HG03060 (cell line): ENCODE results near the gene TPSB2.

ENCODE experiments used
- ATAC-seq: cut with Tn5 transposase; IDR thresholded peaks from one replicate; pipeline ENCODE4 v1.9.1; 2021; ENCODE audit warnings: low read depth, moderate number of reproducible peaks; ENCODE audit not compliant: unreplicated experiment

The TPSB2 gene

GRCh38 chr16:1222553-1223354 lies 7.2 kb downstream of the TPSB2 start:
- ATAC-seq: no peak

- ATAC-seq: no peak
These were observed 8.1 kb downstream of the TPSB2 start for GRCh38 chr16:1221628-1222552.

- ATAC-seq: no peak
These were observed 8.9 kb downstream of the TPSB2 start for GRCh38 chr16:1220841-1221627.

- no peak for ATAC-seq
These were observed 9.8 kb downstream of the TPSB2 start for GRCh38 chr16:1220098-1220728.

- ATAC-seq: no peak
These were observed 10.9 kb downstream of the TPSB2 start for GRCh38 chr16:1218930-1219611.

GRCh38 chr16:1218061-1218929 lies 11.7 kb downstream of the TPSB2 start:
- ATAC-seq: no peak

- no peak for ATAC-seq
These were observed 12.5 kb downstream of the TPSB2 start for GRCh38 chr16:1217526-1217925.

GRCh38 chr16:1216681-1217400 lies 13.1 kb downstream of the TPSB2 start:
- ATAC-seq: no peak

- no peak for ATAC-seq
These were observed 13.7 kb downstream of the TPSB2 start for GRCh38 chr16:1216296-1216619.

GRCh38 chr16:1215574-1216295 lies 14.2 kb downstream of the TPSB2 start:
- ATAC-seq: no peak

GRCh38 chr16:1214719-1215118 lies 15.3 kb downstream of the TPSB2 start:
- ATAC-seq: no peak

GRCh38 chr16:1213796-1214372 lies 16.1 kb downstream of the TPSB2 start:
- ATAC-seq: no peak

GRCh38 chr16:1213231-1213630 lies 16.8 kb downstream of the TPSB2 start:
- ATAC-seq: no peak

- no peak for ATAC-seq
These were observed 17.3 kb downstream of the TPSB2 start for GRCh38 chr16:1212616-1213194.

GRCh38 chr16:1211451-1212268 lies 18.3 kb downstream of the TPSB2 start:
- ATAC-seq: no peak

GRCh38 chr16:1210461-1210860 lies 19.5 kb downstream of the TPSB2 start:
- no peak for ATAC-seq
